Hepatocyte (in vitro differentiated cells): ENCODE results near the gene PLEKHG7.

Source experiments
- CTCF ChIP-seq: fragments of 200-600 bp; sonication (generic); IDR thresholded peaks from 2 replicates; pipeline ENCODE4 v1.5.1; 2016; ENCODE audit warnings: antibody characterized with exemption, mild to moderate bottlenecking; ENCODE audit not compliant: poor library complexity
- EZH2 ChIP-seq: fragments of 200-600 bp; sonication (generic); IDR thresholded peaks from 2 replicates; pipeline ENCODE4 v1.6.1; 2016; ENCODE audit warnings: antibody characterized with exemption, mild to moderate bottlenecking, borderline replicate concordance

- TF ChIP-seq CTCF (no peak), EZH2 (no peak)
These were observed 36.3 kb downstream of the PLEKHG7 start for GRCh38 chr12:92739113-92739512.
